KMS-11 (cell line): ENCODE measurements around the gene UGT1A8.

Source experiments
- H2AFZ ChIP-seq: fragments of 200-600 bp; sonication (generic); 2 replicates; pipeline ENCODE4 v1.6.1; 2016; ENCODE audit warnings: antibody characterized with exemption, mixed run types, low read depth
- H3K27ac ChIP-seq: fragments of 200-600 bp; sonication (generic); 2 replicates; pipeline ENCODE4 v1.6.1; 2016; ENCODE audit warnings: mild to moderate bottlenecking, mixed run types
- H3K27me3 ChIP-seq: fragments of 200-600 bp; sonication (generic); 2 replicates; pipeline ENCODE4 v1.6.1; 2017; ENCODE audit warnings: mild to moderate bottlenecking, low read depth, mixed run types, moderate library complexity; ENCODE audit not compliant: insufficient read depth
- H3K36me3 ChIP-seq: fragments of 200-600 bp; sonication (generic); 2 replicates; pipeline ENCODE4 v1.6.1; 2017; ENCODE audit warnings: mild to moderate bottlenecking, mixed run types; ENCODE audit not compliant: insufficient read depth
- H3K4me1 ChIP-seq: fragments of 200-600 bp; sonication (generic); 2 replicates; pipeline ENCODE4 v1.6.1; 2016; ENCODE audit warnings: mild to moderate bottlenecking, low read depth, mixed run types; ENCODE audit not compliant: poor library complexity, severe bottlenecking
- H3K4me2 ChIP-seq: fragments of 200-600 bp; sonication (generic); 2 replicates; pipeline ENCODE4 v1.7.0; 2016; ENCODE audit warnings: mild to moderate bottlenecking, mixed run types
- H3K4me3 ChIP-seq: fragments of 200-600 bp; sonication (generic); IDR thresholded peaks from 2 replicates; pipeline ENCODE4 v1.6.1; 2017; ENCODE audit warnings: low read depth, low read length, mixed read lengths; ENCODE audit not compliant: insufficient read depth
- H3K79me2 ChIP-seq: fragments of 200-600 bp; sonication (generic); 2 replicates; pipeline ENCODE4 v1.6.1; 2016; ENCODE audit warnings: low read depth, mixed run types; ENCODE audit not compliant: insufficient read depth
- H3K9ac ChIP-seq: fragments of 200-600 bp; sonication (generic); 2 replicates; pipeline ENCODE4 v1.6.1; 2016; ENCODE audit warnings: mild to moderate bottlenecking, mixed run types
- H4K20me1 ChIP-seq: fragments of 200-600 bp; sonication (generic); 2 replicates; pipeline ENCODE4 v1.6.1; 2016; ENCODE audit warnings: mild to moderate bottlenecking, mixed run types; ENCODE audit not compliant: insufficient read depth
- CTCF ChIP-seq: fragments of 200-600 bp; sonication (generic); conservative IDR thresholded peaks from 2 replicates; pipeline ENCODE4 v1.6.1; 2017; ENCODE audit warnings: low read depth, mild to moderate bottlenecking, antibody characterized with exemption, low read length, moderate library complexity, mixed read lengths

Gene UGT1A8

GRCh38 chr2:233692648-233693047 lies 75.2 kb downstream of the UGT1A8 start, which contains the start of gene UGT1A6:
UGT1A6 (plus strand) TSS chr2:233692890; CDS start chr2:233693005, 115 bp downstream.
- no peaks in the 10 kb centered on the region for H3K27me3 ChIP-seq
- no peak for TF ChIP-seq CTCF
- H3K27ac ChIP-seq = no peak within 1 kb of the TSS
- no peaks in the 10 kb centered on the region for H3K4me1 ChIP-seq
- no peaks in the 10 kb centered on the region for H3K79me2 ChIP-seq
- H4K20me1 ChIP-seq = no peaks in the 10 kb centered on the region
- H3K4me3 ChIP-seq = no peak within 1 kb of the TSS
- H3K9ac ChIP-seq = no peak within 1 kb of the TSS
- H3K4me2 ChIP-seq = no peak within 1 kb of the TSS
- no peaks in the 10 kb centered on the region; the same call in 1 of the 2 replicates for H3K36me3 ChIP-seq
- H2AFZ ChIP-seq = no peak within 1 kb of the TSS

GRCh38 chr2:233693963-233694362 lies 76.5 kb downstream of the UGT1A8 start:
- Histone ChIP-seq H3K4me2 (no peak overlapping the region), H3K36me3 (no peaks in the 10 kb centered on the region; the same call in 1 of the 2 replicates), H2AFZ (no peak overlapping the region), H3K27ac (no peak overlapping the region), H3K79me2 (no peaks in the 10 kb centered on the region), H4K20me1 (no peaks in the 10 kb centered on the region), H3K9ac (no peak overlapping the region), H3K4me3 (no peak overlapping the region), H3K4me1 (no peaks in the 10 kb centered on the region), H3K27me3 (no peaks in the 10 kb centered on the region)
- TF ChIP-seq CTCF = no peak

- no peak overlapping the region for H3K27ac ChIP-seq
- H3K79me2 ChIP-seq = no peaks in the 10 kb centered on the region
- no peak overlapping the region for H3K4me2 ChIP-seq
- H3K4me3 ChIP-seq = no peak overlapping the region
- H3K36me3 ChIP-seq = no peaks in the 10 kb centered on the region; the same call in 1 of the 2 replicates
- no peaks in the 10 kb centered on the region for H3K4me1 ChIP-seq
- no peak for TF ChIP-seq CTCF
- no peak overlapping the region for H3K9ac ChIP-seq
- H4K20me1 ChIP-seq = no peaks in the 10 kb centered on the region
- no peak overlapping the region for H2AFZ ChIP-seq
- H3K27me3 ChIP-seq = no peaks in the 10 kb centered on the region
These were observed 81.3 kb downstream of the UGT1A8 start for GRCh38 chr2:233698740-233699139.

- Histone ChIP-seq H3K4me3 (no peak overlapping the region), H3K27me3 (no peaks in the 10 kb centered on the region), H3K4me1 (no peaks in the 10 kb centered on the region), H2AFZ (no peak overlapping the region), H3K9ac (no peak overlapping the region), H3K79me2 (no peaks in the 10 kb centered on the region), H3K36me3 (no peaks in the 10 kb centered on the region; the same call in 1 of the 2 replicates), H3K4me2 (no peak overlapping the region), H4K20me1 (no peaks in the 10 kb centered on the region), H3K27ac (no peak overlapping the region)
- TF ChIP-seq CTCF = no peak
These were observed 82.1 kb downstream of the UGT1A8 start for GRCh38 chr2:233699424-233700027.
